BE2C (cell line): ENCODE measurements around the gene F12.
A peak's percentile ranks its signal among the peaks of the same experiment; 100 is the strongest.

ENCODE experiments used
- DNase-seq: peaks from one replicate; pipeline ENCODE4 v3.0.0-alpha.2; 2020
- H3K27me3 ChIP-seq: fragments of 250-450 bp; sonication (Bioruptor Pico); 2 replicates; pipeline ENCODE4 v1.5.1; 2020; ENCODE audit warnings: mild to moderate bottlenecking
- H3K36me3 ChIP-seq: fragments of 250-450 bp; sonication (Bioruptor Pico); 2 replicates; pipeline ENCODE4 v1.5.1; 2020; ENCODE audit warnings: mild to moderate bottlenecking
- H3K4me1 ChIP-seq: fragments of 250-450 bp; sonication (Bioruptor Pico); 2 replicates; pipeline ENCODE4 v1.5.1; 2020
- H3K4me3 ChIP-seq: 2 replicates; pipeline ENCODE4 v1.5.1; 2011; ENCODE audit warnings: low read depth, low read length
- H3K9me3 ChIP-seq: fragments of 250-450 bp; sonication (Bioruptor Pico); 2 replicates; pipeline ENCODE4 v1.5.1; 2020
- CTCF ChIP-seq: IDR thresholded peaks from 2 replicates; pipeline ENCODE4 v1.5.1; 2012; ENCODE audit warnings: mild to moderate bottlenecking, low read depth, low read length

Gene F12

DNA sequence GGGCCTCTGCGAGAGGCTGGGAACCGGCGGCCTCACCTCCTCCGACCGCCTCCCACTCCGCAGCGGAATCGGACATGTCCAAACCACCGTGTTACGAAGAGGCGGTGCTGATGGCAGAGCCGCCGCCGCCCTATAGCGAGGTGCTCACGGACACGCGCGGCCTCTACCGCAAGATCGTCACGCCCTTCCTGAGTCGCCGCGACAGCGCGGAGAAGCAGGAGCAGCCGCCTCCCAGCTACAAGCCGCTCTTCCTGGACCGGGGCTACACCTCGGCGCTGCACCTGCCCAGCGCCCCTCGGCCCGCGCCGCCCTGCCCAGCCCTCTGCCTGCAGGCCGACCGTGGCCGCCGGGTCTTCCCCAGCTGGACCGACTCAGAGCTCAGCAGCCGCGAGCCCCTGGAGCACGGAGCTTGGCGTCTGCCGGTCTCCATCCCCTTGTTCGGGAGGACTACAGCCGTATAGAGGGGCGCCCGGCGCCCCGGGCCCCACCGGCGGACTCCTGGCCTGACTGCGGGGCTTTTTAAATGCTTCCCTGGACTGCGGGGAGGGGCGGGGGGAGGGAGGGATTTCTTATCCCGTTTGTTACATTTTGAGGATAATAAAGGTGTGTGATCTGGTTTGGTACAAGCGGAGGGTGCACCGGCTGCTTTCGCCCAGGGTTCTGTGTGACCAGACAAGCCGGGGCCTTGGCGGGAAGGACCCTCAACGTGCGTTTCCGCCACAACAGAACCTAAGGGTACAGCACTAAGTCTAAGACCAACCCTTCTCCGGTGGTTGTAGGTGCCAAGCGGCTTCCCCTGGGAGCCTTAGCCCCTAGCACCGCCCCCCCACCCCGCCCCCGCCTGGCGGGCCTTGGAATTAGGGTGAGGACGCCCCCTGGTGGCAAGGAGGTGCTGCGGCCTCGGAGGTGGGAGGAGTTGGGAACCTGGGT is 46.6 kb upstream of the F12 start:
- peak; percentile 89 for TF ChIP-seq CTCF
- no peaks in the 10 kb centered on the region for H3K27me3 ChIP-seq
- peaks cover 36% of the 10 kb centered on the region for H3K36me3 ChIP-seq
- peak; percentile 96 for DNase-seq
- H3K4me3 ChIP-seq = peak overlapping the region; percentile 73
- H3K4me1 ChIP-seq = peaks cover 30% of the 10 kb centered on the region
- no peaks in the 10 kb centered on the region for H3K9me3 ChIP-seq

DNA sequence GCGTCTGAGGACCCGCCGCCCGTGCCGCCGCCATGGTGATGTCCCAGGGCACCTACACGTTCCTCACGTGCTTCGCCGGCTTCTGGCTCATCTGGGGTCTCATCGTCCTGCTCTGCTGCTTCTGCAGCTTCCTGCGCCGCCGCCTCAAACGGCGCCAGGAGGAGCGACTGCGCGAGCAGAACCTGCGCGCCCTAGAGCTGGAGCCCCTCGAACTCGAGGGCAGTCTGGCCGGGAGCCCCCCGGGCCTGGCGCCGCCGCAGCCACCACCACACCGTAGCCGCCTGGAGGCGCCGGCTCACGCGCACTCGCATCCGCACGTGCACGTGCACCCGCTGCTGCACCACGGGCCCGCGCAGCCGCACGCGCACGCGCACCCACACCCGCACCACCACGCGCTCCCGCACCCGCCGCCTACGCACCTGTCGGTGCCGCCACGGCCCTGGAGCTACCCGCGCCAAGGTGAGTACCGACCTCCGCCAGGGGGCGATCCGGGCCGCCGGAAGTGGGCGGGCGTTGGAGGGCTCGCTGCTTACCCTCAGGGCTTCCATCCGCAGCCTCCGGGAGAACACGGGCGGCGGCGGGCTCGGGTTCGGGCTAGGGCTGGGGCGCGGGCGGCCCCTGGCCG is 45.8 kb upstream of the F12 start:
- H3K4me3 ChIP-seq = peak overlapping the region; percentile 73
- TF ChIP-seq CTCF = peak; percentile 62
- no peaks in the 10 kb centered on the region for H3K27me3 ChIP-seq
- DNase-seq = peak; percentile 90
- H3K4me1 ChIP-seq = peaks cover 30% of the 10 kb centered on the region
- peaks cover 35% of the 10 kb centered on the region for H3K36me3 ChIP-seq
- H3K9me3 ChIP-seq = no peaks in the 10 kb centered on the region

GRCh38 chr5:177454397-177455035 is 45.2 kb upstream of the F12 start:
- Histone ChIP-seq H3K27me3 (no peaks in the 10 kb centered on the region), H3K36me3 (peaks cover 30% of the 10 kb centered on the region), H3K4me1 (peaks cover 30% of the 10 kb centered on the region), H3K4me3 (peak overlapping the region; percentile 73), H3K9me3 (no peaks in the 10 kb centered on the region)
- DNase-seq = peak; percentile 97
- TF ChIP-seq CTCF = peak; percentile 76

DNA sequence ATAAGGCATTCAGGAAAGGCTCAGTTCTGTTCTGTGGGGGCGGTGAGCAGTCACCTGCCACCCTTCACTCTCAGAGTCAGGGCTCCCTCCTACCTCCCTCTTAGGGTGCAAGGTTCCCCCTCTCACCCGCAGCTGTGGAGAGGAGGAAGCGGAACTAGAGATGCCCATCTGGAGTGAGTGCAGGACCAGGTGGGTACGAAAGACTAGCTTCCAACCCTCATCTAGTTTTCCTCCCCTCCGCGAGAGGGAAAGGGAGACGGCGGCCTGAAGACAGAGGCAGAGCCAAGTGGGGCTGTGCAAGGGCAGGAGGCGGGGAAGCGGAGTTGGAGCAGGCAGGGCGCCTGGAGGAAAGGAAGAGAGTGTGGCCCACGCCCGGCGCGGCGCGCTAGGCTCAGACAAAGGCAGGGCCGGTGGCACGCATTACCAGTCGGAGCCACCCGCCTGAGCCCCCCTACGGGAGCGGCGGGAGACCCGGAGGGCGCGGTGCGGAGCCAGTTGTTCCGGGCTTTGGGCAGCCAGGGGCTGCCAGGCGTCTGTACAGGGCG is 44.6 kb upstream of the F12 start:
- Histone ChIP-seq H3K9me3 (no peaks in the 10 kb centered on the region), H3K4me3 (peak overlapping the region; percentile 73), H3K4me1 (peaks cover 34% of the 10 kb centered on the region), H3K36me3 (peaks cover 25% of the 10 kb centered on the region), H3K27me3 (no peaks in the 10 kb centered on the region)
- TF ChIP-seq CTCF = no peak
- DNase-seq = peak; percentile 63

DNA sequence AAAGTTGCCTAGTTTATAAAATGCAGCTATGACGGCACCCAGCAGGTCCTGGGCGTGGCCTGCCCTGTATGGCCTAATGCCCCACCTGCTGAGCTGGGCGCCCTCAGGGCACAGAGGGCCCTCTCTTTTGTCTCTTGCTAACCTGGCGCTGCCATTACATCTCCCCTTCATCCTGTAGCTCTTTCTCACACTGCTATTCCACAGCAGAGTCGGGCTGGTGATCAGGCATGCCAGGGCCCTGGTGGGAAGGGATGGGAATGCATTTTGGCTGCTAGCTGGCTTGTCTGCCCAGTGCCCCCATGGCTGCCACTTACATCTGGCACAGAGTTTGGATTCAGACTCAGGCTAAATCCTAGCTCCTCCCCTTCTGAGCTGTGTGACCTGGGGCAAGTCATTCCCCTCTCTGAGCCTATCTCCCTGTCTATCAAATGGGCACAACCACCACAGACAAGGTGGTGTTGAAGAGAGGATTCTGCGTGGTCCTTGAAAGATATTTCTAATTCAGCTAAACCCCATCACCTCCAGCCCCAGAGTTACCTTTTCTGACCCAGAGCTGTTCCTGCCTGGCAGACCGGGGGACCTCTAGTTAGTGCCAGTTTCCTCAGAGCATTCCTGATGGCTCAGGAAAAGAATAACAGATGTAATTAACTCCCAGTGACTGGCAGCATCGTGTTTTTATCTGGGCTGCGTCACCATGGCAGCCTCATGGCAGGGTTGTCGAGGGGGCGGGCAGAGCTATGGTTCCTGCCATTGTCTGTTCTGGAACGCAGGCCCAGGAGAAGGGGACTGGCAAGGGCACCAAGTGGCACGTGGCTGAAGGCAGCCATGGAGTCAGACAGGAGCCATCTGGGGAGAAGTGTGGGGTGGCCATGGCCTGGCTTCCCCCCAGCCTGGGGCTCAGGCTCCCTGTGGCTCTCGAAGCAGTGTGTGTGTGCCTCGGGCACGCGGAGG is 43.6 kb upstream of the F12 start:
- no peaks in the 10 kb centered on the region for H3K27me3 ChIP-seq
- H3K4me1 ChIP-seq = peaks cover 33% of the 10 kb centered on the region
- H3K9me3 ChIP-seq = no peaks in the 10 kb centered on the region
- peak; percentile 64 for DNase-seq
- H3K4me3 ChIP-seq = peak overlapping the region; percentile 73; the same call in 1 of the 2 replicates
- peaks cover 15% of the 10 kb centered on the region for H3K36me3 ChIP-seq
- no peak; the same call in 1 of the 2 replicates for TF ChIP-seq CTCF
